IPS-20b (cell line): ENCODE measurements around the gene ARHGAP24.
"Not testable (repeated sequence)": the region's sequence is repeated elsewhere in the genome, so short reads cannot be mapped to it uniquely, and the experiment has no call there.

Experiments
- H3K27ac ChIP-seq: one replicate; pipeline ENCODE4 v1.5.1; 2013; ENCODE audit warnings: low read length
- H3K27me3 ChIP-seq: 2 replicates; pipeline ENCODE4 v1.6.1; 2013; ENCODE audit warnings: mild to moderate bottlenecking, low read length, inconsistent platforms; ENCODE audit not compliant: insufficient read depth
- H3K36me3 ChIP-seq: 2 replicates; pipeline ENCODE4 v1.6.1; 2013; ENCODE audit warnings: low read depth, mild to moderate bottlenecking, inconsistent platforms, low read length, moderate library complexity; ENCODE audit not compliant: insufficient read depth
- H3K4me1 ChIP-seq: 2 replicates; pipeline ENCODE4 v1.6.1; 2013; ENCODE audit warnings: mild to moderate bottlenecking, control low read depth, inconsistent platforms, low read length, moderate library complexity; ENCODE audit not compliant: insufficient read depth
- H3K4me3 ChIP-seq: 2 replicates; pipeline ENCODE4 v1.5.1; 2013; ENCODE audit warnings: mild to moderate bottlenecking, low read length, inconsistent platforms
- H3K9ac ChIP-seq: 2 replicates; pipeline ENCODE4 v1.6.1; 2013; ENCODE audit warnings: low read depth, mild to moderate bottlenecking, inconsistent platforms, low read length, moderate library complexity
- H3K9me3 ChIP-seq: 2 replicates; pipeline ENCODE4 v1.6.1; 2013; ENCODE audit warnings: mild to moderate bottlenecking, low read depth, low read length, inconsistent platforms; ENCODE audit not compliant: insufficient read depth

The ARHGAP24 gene

GRCh38 chr4:86013621-86014020, 538.7 kb downstream of the ARHGAP24 start:
- peaks cover 11% of the 10 kb centered on the region; the same call in 1 of the 2 replicates for H3K4me1 ChIP-seq
- H3K27me3 ChIP-seq: no peaks in the 10 kb centered on the region
- no peak overlapping the region for H3K27ac ChIP-seq
- H3K36me3 ChIP-seq: no peaks in the 10 kb centered on the region
- H3K4me3 ChIP-seq: no peak overlapping the region
- no peaks in the 10 kb centered on the region for H3K9me3 ChIP-seq
- H3K9ac ChIP-seq: no peak overlapping the region

- Histone ChIP-seq H3K4me3 (no peak overlapping the region), H3K27ac (no peak overlapping the region), H3K9me3 (no peaks in the 10 kb centered on the region), H3K4me1 (peaks cover 11% of the 10 kb centered on the region; the same call in 1 of the 2 replicates), H3K27me3 (no peaks in the 10 kb centered on the region), H3K36me3 (no peaks in the 10 kb centered on the region), H3K9ac (no peak overlapping the region)
Measured at GRCh38 chr4:86014599-86014998, 539.6 kb downstream of the ARHGAP24 start.

GRCh38 chr4:86015412-86016350, 540.7 kb downstream of the ARHGAP24 start:
- Histone ChIP-seq H3K27ac (no peak overlapping the region), H3K9ac (no peak overlapping the region), H3K4me3 (no peak overlapping the region), H3K27me3 (no peaks in the 10 kb centered on the region), H3K36me3 (no peaks in the 10 kb centered on the region), H3K4me1 (peaks cover 11% of the 10 kb centered on the region; the same call in 1 of the 2 replicates), H3K9me3 (no peaks in the 10 kb centered on the region)

GRCh38 chr4:86019362-86019761, 544.4 kb downstream of the ARHGAP24 start:
- H3K9ac ChIP-seq: no peak overlapping the region
- no peak overlapping the region for H3K27ac ChIP-seq
- H3K4me1 ChIP-seq: peaks cover 9% of the 10 kb centered on the region; the same call in 1 of the 2 replicates
- H3K36me3 ChIP-seq: no peaks in the 10 kb centered on the region
- no peaks in the 10 kb centered on the region for H3K27me3 ChIP-seq
- no peak overlapping the region for H3K4me3 ChIP-seq
- no peaks in the 10 kb centered on the region for H3K9me3 ChIP-seq

GRCh38 chr4:86019906-86020305, 545.0 kb downstream of the ARHGAP24 start:
- H3K9me3 ChIP-seq: no peaks in the 10 kb centered on the region
- no peaks in the 10 kb centered on the region for H3K36me3 ChIP-seq
- H3K27me3 ChIP-seq: no peaks in the 10 kb centered on the region
- H3K4me1 ChIP-seq: peaks cover 3% of the 10 kb centered on the region; the same call in 1 of the 2 replicates
- H3K4me3 ChIP-seq: no peak overlapping the region
- no peak overlapping the region for H3K27ac ChIP-seq
- no peak overlapping the region for H3K9ac ChIP-seq

GRCh38 chr4:86021671-86022070, 546.7 kb downstream of the ARHGAP24 start:
- not testable (repeated sequence) for H3K36me3 ChIP-seq, H3K27ac ChIP-seq, H3K27me3 ChIP-seq

GRCh38 chr4:86026720-86027119, 551.8 kb downstream of the ARHGAP24 start:
- H3K9me3 ChIP-seq: no peaks in the 10 kb centered on the region

More at GRCh38 chr4:86021671-86022070, 546.7 kb downstream of the ARHGAP24 start:
- not testable (repeated sequence) for H3K9me3 ChIP-seq, H3K4me3 ChIP-seq, H3K4me1 ChIP-seq, H3K9ac ChIP-seq

GRCh38 chr4:86031927-86032326, 557.0 kb downstream of the ARHGAP24 start:
- Histone ChIP-seq H3K27ac (no peak overlapping the region), H3K27me3 (no peaks in the 10 kb centered on the region), H3K4me3 (no peak overlapping the region), H3K9ac (no peak overlapping the region), H3K9me3 (no peaks in the 10 kb centered on the region), H3K4me1 (peaks cover 4% of the 10 kb centered on the region; the same call in 1 of the 2 replicates), H3K36me3 (no peaks in the 10 kb centered on the region)

More at GRCh38 chr4:86026720-86027119, 551.8 kb downstream of the ARHGAP24 start:
- H3K4me1 ChIP-seq: no peaks in the 10 kb centered on the region
- no peak overlapping the region for H3K27ac ChIP-seq
- no peak overlapping the region for H3K4me3 ChIP-seq
- no peak overlapping the region for H3K9ac ChIP-seq
- H3K27me3 ChIP-seq: no peaks in the 10 kb centered on the region
- H3K36me3 ChIP-seq: no peaks in the 10 kb centered on the region

GRCh38 chr4:86032476-86033022, 557.6 kb downstream of the ARHGAP24 start:
- Histone ChIP-seq H3K4me3 (no peak overlapping the region), H3K36me3 (no peaks in the 10 kb centered on the region), H3K4me1 (peaks cover 4% of the 10 kb centered on the region; the same call in 1 of the 2 replicates), H3K27ac (no peak overlapping the region), H3K9ac (no peak overlapping the region), H3K9me3 (no peaks in the 10 kb centered on the region), H3K27me3 (no peaks in the 10 kb centered on the region)

- H3K4me1 ChIP-seq: peaks cover 4% of the 10 kb centered on the region; the same call in 1 of the 2 replicates
- H3K36me3 ChIP-seq: no peaks in the 10 kb centered on the region
- H3K27ac ChIP-seq: no peak overlapping the region
- no peak overlapping the region for H3K9ac ChIP-seq
- no peak overlapping the region for H3K4me3 ChIP-seq
- no peaks in the 10 kb centered on the region for H3K27me3 ChIP-seq
- no peaks in the 10 kb centered on the region for H3K9me3 ChIP-seq
Measured at GRCh38 chr4:86033171-86033570, 558.2 kb downstream of the ARHGAP24 start.

- peaks cover 4% of the 10 kb centered on the region; the same call in 1 of the 2 replicates for H3K4me1 ChIP-seq
- no peaks in the 10 kb centered on the region for H3K27me3 ChIP-seq
- H3K4me3 ChIP-seq: no peak overlapping the region
- no peaks in the 10 kb centered on the region for H3K36me3 ChIP-seq
- no peak overlapping the region for H3K9ac ChIP-seq
- H3K9me3 ChIP-seq: no peaks in the 10 kb centered on the region
- H3K27ac ChIP-seq: no peak overlapping the region
Measured at GRCh38 chr4:86034616-86035015, 559.7 kb downstream of the ARHGAP24 start.

GRCh38 chr4:86035688-86036087, 560.7 kb downstream of the ARHGAP24 start:
- H3K27ac ChIP-seq: no peak overlapping the region
- no peak overlapping the region for H3K4me3 ChIP-seq
- H3K9me3 ChIP-seq: no peaks in the 10 kb centered on the region
- H3K27me3 ChIP-seq: no peaks in the 10 kb centered on the region
- H3K36me3 ChIP-seq: no peaks in the 10 kb centered on the region
- no peak overlapping the region for H3K9ac ChIP-seq
- peaks cover 4% of the 10 kb centered on the region; the same call in 1 of the 2 replicates for H3K4me1 ChIP-seq
